GM18519 (cell line): ENCODE measurements around the gene RRP15.
"Not testable (repeated sequence)": the region's sequence is repeated elsewhere in the genome, so short reads cannot be mapped to it uniquely, and the experiment has no call there.

Source experiments
- ATAC-seq: cut with Tn5 transposase; IDR thresholded peaks from one replicate; pipeline ENCODE4 v1.9.1; 2021; ENCODE audit warnings: mild to moderate bottlenecking, moderate library complexity; ENCODE audit not compliant: unreplicated experiment, low FRiP score

Gene RRP15

DNA sequence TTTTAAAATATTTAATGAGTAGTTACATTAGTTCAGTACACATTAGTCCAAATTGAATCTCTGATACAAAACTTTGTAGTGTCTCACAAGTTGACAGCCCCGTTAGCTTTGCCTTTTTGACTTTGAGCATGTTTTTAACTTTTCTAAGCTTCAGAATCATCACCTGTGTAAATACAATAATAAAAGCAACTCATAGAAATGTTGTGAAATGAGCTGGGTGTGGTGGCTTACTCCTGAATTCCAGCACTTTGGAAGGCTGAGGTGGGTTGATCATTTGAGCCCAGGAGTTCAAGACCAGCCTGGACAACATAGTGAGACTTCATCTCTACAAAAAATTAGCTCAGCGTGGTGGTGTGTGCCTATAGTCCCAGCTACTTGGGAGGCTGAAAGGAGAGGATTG is 11.1 kb downstream of the RRP15 start:
- no peak for ATAC-seq

DNA sequence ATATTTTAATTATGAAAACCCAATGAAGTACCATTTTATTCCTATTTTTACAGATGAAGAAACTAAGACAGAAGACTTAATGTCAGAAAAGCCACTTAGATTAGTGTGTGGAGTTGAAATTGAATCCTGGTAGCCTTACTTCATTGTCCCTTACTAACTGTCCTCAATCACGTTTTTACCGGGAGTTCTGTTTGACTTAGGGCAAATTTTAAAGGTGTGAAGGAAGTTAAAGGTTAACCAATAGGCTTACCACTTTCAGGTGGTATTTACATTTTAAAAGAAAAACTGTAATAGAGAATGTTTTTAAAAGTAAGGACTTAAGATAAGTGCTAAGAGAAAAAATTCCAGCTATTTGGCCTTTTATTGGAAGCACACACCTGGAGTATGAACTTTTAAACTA is 12.4 kb downstream of the RRP15 start:
- ATAC-seq: no peak

DNA sequence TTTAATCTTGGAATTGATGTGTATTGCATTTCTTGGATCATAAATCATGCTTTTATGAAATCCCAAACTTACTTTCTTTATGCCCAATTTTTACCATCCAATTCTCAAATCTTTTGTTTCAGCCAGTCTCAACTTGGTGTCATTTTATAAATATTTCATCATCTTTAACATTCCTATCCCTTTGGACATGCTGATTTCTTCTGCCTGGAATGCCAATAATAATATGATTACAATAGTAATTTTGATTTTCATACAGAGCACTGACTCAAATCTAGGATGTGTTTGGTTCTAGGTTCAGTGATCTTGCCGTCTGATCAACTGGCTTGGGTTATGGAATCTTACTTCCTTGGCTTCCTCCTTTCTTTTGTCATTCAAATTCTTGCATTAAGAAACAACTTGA is 12.8 kb downstream of the RRP15 start:
- ATAC-seq: no peak

DNA sequence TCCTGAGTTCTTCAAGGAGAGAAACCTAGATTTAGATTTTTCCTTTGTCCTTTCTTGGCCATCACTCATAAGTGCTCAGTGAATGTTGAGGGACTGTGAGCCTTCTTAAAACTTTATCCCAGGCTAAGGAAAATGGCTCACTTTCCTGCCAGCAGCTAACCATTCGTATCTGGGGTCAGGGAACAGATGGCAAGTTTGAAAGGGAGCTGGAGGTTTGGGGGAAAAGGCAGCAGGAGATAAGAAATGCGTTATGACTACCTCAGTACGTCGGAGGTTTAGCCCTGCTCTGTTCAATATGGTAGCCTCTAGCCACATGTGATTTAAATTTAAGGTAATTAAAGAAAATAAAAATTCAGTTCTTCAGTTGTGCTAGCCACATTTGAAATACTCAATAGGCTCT is 13.3 kb downstream of the RRP15 start:
- ATAC-seq: no peak

DNA sequence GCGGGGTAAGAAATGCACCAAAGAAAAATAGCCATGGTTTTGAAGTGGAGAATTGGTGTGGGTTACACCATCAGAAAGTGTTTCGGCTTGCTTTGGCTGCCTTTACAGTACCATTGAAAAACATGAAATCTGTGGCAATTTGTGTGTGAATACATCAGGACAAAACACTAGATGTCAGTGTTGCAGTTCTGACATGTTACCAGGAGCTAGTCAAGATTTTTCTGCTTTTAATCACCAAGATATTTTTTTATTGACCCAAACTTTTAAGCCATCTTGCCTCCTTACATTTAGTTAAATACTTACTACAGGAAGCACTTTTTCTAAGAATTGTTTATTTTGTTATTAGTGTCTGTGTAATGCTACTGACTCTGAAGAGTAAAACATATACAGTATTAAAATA is 14.3 kb downstream of the RRP15 start:
- peak; percentile 56 for ATAC-seq

DNA sequence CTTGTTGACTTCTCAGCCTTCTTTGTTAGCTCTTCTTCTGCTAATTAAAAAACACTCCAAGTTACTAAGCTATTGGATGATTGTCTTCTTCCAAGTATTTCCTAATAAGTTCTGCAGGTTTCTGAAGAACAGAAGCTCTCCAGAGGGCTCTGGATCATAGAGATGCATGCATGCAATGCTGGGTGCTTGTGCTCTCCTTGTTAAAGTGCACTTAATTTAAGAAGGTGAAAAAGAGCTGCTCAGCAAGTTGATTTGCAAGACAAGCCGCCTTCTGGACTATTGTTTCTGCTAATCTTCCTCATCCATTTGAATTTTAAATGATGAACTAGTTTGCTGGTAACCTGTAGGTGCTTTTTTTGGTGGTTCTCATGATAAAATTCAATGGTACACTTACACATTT is 16.1 kb downstream of the RRP15 start:
- ATAC-seq: no peak

DNA sequence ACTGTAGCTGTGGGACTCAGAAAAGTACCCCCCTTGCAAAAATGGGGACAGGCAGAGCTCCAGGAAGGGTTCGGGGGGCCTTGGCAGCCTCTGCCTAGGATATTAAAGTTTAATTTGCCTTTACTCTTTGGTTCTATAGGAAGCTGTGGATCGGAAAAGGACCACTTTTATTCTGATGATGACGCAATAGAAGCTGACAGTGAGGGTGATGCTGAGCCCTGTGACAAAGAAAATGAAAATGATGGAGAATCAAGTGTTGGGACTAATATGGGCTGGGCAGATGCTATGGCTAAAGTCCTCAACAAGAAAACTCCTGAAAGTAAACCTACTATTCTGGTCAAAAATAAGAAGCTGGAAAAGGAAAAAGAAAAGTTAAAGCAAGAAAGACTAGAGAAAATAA is 17.1 kb downstream of the RRP15 start:
- ATAC-seq: no peak

DNA sequence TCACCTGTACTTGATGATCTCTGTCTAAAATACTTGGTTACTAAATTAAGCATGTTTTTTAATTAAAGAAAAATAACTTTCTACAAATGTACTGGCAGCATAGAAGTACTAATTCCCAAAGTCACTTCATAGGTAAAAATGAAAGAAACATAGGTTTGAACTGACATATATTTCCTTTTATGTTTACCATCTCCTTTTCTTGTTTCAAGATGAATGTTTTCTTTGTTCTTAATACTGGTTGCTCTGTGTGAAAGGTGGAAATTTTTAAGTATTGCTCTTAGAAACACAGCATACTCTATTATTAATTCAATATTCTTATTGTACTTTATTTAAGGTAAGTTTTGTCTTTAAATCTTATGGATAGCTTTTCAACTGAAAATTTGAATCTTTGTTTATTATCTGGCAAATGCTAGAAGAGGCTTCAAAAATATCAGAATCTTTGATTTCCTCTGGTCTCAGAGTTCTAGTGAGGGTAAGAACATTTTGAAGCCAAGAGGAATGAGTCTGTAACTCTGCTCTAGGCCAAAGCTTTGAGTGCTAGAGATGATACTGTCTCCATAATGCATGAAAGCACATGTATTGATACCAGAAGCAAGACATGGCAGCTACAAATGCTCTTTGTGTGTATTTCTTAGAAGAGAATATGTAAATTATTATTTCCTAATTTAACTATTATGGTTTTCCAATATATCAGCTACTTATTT is 18.2 kb downstream of the RRP15 start:
- no peak for ATAC-seq

DNA sequence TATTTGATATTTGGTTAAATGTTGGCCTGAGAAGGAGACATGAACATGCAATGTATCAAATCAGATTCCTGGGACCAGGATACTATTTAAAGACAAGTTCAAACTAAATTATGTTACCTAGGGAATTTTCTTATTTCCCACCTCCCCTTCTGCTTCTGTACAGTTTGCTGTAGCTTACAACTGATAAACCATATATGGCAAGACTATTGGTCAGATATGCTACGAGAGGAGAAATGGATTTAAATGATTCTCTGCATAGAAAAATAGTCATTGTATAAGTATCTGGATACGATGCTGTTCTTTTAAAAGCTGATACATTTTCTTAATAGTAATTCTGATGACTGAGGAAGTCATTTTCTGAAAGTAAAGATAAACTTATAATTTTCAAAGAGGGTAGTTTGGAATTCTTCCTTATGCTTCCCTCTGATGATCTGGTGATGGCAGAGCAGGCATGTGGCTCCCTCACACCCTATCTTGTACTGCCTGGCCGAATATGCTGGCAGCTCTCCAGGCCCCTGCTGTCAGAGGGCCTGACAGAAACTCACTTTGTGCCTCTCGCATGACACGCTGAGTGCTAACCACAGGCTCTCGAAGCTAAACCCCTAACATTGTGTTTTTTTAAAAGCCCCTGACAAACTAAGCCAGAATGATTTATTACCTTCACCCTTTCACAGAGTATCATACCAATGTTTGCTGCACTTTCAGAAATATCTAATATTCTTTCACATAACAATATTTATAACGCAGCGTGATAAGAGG is 19.4 kb downstream of the RRP15 start:
- ATAC-seq: no peak

DNA sequence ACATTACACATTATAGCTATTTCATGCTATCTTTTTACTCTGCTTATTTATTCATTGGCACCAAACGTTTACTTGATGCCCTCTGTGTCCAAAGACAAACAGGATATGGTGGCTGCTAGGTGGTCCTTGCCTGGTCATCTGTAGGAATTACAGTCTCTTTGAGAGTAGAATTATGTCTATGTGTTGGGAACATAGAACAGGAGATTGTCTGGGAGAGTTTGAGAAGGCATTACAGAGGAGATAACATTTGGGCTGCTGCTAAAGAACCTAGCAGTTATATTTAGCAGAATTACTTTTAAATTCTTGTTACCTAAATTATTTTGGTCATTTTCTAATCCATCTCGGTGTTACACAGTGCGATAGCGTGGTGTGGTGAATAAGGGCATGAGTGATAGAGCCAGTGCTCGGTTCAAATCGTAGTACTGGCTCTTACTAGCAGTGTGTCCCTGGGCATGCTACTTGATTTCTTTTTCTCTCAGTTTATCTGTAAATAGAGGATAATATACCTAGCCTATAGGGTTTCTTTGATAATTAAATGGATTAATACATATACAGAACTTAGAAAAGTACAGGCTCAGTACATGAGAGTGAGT is 20.5 kb downstream of the RRP15 start:
- ATAC-seq: no peak

DNA sequence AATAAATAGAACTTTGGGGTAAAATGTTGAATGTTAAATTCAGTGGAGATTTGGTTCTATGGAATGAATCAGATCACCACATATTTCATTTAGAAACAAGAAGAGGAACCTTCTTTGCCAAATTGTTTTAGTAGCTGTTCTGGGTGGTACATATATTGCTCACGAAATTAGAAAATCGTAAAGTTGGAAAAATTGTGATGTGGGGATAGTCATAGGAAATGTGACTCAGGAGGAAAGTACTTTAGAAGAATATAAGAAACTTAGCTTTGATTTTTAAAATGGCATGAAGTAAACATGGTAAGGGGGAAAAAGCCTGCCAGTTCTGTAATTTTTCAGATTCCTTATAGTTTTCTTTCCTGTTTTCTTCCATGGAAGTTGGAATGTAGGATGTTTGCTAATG is 27.4 kb downstream of the RRP15 start:
- no peak for ATAC-seq

DNA sequence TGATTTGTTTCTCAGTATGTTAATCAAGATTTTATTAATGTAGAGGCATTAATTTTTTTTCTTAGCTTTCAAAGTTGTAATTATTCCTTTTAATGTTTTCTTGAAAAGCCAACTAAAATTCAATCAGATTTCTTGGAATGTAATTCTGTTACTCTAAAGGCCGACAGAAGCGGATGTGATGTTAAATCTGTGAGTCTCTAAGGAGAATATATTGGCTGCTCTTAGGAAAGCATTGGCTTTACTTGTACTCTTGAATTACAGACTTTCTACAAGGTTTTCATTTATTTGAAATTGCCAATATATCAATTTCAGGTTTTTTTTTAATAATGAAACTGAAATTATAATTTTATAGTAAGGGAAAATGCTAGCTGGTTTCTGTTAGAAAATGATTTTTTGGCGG is 29.2 kb downstream of the RRP15 start:
- no peak for ATAC-seq

DNA sequence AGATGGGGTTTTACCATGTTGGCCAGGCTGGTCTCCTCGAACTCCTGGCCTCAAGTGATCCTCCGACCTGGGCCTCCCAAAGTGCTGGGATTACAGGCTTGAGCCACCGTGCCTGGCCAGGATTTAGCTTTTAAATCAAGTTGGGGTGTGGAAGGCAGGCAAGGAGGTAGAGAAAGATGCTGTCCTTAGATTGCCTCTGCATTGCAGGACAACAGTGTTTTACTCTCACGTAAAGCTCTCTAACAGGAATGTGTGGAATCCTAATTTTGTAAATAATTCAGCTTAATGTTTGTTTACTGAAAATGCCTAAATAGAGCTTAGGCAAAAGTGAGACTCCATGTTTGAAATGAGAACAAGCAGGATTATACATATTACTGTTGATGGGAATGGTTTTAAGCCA is 30.5 kb downstream of the RRP15 start:
- ATAC-seq: no peak

DNA sequence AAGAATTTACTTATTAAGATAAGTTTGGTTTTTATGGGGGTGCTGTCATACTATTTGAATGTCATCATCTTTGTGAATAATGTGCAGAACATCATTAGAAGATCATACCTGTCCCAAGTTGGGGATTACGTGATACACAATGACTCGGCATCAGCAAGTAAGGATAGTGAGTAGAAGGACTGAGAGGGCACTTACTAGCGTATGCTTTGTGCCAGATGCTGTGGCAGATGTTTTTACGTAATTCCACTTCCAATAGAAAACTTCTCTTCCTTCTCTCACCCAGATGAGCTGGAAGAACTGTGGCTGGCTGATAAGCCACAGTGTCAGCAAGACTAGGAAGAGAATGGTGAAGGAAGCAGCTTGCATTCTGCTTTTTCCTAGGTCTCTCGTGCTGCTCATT is 32.0 kb downstream of the RRP15 start:
- ATAC-seq: no peak

DNA sequence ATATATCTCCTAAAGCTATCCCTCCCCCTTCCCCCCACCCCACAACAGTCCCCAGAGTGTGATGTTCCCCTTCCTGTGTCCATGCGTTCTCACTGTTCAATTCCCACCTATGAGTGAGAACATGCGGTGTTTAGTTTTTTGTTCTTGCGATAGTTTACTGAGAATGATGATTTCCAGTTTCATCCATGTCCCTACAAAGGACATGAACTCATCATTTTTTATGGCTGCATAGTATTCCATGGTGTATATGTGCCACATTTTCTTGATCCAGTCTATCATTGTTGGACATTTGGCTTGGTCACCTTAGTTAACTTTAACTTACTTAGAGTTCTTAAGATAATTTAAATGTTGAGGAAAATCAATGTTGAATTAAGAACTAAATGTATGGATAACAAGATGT is 35.1 kb downstream of the RRP15 start:
- ATAC-seq: not testable (repeated sequence)

DNA sequence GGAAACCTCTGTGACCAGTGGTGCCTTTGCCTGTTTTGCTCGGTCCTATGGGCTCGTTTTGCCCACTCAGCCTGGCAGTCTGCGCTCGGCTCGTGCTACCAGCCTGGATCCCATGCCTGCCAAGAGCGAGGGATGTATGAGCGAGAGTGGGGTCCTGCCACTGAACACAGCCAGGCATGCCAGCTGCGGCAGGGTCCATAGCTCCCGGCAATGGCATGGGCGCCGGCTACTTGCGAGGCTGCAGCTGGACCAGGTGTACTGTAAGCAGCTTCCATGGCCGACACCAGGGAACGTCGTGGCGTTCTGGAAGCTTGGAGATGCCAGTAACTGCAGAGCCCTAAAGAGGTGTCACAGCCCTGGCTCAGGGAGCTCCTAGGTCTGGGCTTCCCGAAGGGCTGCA is 37.7 kb downstream of the RRP15 start:
- ATAC-seq: no peak

DNA sequence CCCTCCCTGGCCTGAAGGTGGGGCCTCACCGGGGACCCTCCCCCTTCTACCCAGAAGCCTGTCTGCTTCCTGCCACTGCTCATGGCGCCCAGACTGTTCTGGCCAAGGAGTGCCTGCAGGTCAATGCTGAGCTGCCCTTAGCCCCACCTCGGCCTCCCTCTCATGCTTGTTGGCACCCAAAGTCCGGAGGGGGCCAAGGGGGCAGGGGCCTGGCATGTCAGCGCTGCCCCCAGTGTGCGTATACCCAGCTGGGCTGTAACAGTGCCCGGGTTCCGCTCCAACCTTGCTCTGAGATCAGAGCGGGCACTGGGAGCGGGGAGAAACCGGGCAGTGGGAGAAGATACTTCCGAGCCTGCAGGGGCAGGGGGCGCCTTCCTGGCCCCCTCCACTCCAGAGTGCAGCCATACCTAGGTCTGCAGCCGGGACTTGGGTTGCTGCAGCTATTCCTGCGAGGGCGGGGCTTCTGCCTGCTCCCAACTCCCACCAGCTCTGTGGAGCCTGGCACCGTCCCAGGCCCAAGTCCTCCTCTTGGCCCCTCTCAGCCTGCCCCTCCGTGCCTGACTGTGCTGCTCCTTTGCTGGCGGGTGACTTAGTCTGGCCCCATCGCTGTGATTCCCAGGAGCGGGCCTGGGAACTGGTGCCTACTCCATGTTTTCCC is 38.6 kb downstream of the RRP15 start:
- no peak for ATAC-seq

DNA sequence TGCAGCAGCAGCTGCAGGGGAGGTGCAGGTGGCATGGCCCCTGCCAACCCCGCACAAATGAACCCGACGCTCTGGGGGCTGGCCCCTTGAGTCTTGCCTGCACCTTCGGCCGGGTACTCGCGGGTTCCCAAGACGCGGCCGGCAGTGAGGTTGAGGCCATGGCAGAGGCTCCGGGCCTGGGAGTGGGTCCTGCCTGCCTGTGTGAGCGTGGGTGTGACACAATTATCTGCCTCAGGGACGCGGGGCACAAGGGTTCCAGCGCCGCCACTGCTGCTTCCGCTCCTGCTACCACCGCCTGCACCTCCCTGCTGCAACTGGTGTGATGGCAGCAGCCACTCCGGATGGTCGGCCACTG is 39.1 kb downstream of the RRP15 start:
- ATAC-seq: no peak

DNA sequence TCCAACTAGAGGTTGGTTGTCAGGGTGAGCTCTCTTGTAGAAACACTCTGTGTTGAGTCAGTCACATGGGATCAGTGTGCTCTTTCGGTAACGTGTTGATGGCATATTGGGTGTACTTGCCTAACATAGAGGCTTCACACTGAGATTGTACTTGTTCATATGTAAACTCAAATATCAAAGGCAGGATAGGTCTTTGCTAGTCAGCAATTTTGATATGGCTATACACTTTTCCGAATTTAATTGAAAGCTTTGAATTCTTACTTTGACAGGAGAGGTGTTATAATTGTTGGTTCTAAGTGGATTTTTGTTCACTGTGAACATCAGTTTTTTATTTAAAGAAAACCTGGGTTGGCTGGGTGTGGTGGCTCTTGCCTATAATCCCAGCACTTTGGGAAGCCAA is 43.7 kb downstream of the RRP15 start:
- no peak for ATAC-seq

DNA sequence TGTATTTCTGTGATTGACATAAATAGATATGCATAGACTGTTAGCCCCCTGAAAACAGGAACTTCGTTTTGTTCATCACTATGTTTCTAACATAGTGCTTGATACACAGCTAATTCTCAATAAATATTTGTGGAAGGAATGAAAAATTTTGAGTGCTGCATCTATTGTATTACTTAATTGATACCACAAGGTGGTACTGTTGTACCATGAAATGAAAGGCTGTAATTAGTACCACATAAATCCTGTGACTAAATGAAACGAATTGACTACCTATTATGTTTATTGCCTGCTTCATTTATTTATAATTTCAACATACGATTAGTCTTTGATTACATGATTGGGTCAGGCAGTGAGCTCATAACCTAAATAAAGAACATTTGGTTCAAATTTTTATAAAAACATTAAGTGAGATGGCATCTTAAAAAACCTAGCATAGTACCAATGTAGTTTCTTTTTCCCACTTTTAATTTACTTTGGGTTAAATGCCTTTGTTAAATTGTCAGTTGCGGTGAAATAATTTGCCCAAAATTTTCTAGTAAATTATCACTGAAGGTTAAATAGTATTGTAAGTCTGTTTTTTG is 45.0 kb downstream of the RRP15 start:
- no peak for ATAC-seq

DNA sequence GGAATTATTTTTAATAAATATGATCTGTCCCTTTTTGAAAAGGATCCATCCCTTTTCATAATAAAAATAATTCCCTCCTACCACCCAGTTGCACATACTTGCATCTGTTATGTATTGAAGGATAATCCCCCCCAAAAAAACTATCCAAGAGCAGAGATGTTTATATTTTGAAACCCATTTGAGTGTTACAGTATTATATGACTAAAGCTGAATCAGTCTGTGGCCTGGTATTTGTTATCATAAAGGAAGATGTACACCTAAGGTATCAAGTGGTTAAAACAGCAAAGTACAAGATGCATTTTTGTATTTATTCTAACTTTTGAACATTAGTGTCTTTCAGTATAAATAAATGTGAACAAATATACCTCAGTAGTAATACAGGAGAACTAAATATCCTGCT is 47.3 kb downstream of the RRP15 start:
- no peak for ATAC-seq
